Trophoblast cell (in vitro differentiated cells and primary cell): Measurements from ENCODE around the gene SMG6.
A peak's percentile ranks its signal among the peaks of the same experiment; 100 is the strongest.

Source experiments
- DNase-seq, 2 donors: peaks; one replicate each; pipeline ENCODE4 v3.0.0-alpha.2; 2016
- H2AFZ ChIP-seq: 2 replicates; pipeline ENCODE4 v1.6.1; 2013; ENCODE audit warnings: low read length, moderate library complexity, mild to moderate bottlenecking; ENCODE audit not compliant: insufficient read depth, poor library complexity
- H2AK5ac ChIP-seq: 2 replicates; pipeline ENCODE4 v1.6.1; 2013; ENCODE audit warnings: mild to moderate bottlenecking, low read length
- H2BK120ac ChIP-seq: 2 replicates; pipeline ENCODE4 v1.6.1; 2013; ENCODE audit warnings: low read length, mild to moderate bottlenecking, moderate library complexity; ENCODE audit not compliant: insufficient read depth, poor library complexity
- H2BK12ac ChIP-seq: 2 replicates; pipeline ENCODE4 v1.6.1; 2013; ENCODE audit warnings: mild to moderate bottlenecking, low read length, moderate library complexity
- H2BK5ac ChIP-seq: 2 replicates; pipeline ENCODE4 v1.6.1; 2013; ENCODE audit warnings: low read length, low read depth, moderate library complexity, mild to moderate bottlenecking; ENCODE audit not compliant: poor library complexity
- H3K14ac ChIP-seq: 2 replicates; pipeline ENCODE4 v1.6.1; 2013; ENCODE audit warnings: mild to moderate bottlenecking, low read length
- H3K18ac ChIP-seq: 2 replicates; pipeline ENCODE4 v1.6.1; 2013; ENCODE audit warnings: mild to moderate bottlenecking, low read length
- H3K23ac ChIP-seq: 2 replicates; pipeline ENCODE4 v1.6.1; 2013; ENCODE audit warnings: low read length
- H3K27ac ChIP-seq: 2 replicates; pipeline ENCODE4 v1.5.1; 2013; ENCODE audit warnings: low read depth, mild to moderate bottlenecking, inconsistent platforms, low read length, moderate library complexity
- H3K27me3 ChIP-seq: 2 replicates; pipeline ENCODE4 v1.6.1; 2013; ENCODE audit warnings: inconsistent platforms, mild to moderate bottlenecking, low read length, moderate library complexity; ENCODE audit not compliant: insufficient read depth
- H3K36me3 ChIP-seq, 2 experiments: 1 replicate in 1 of 2; 2 replicates in 1 of 2; pipeline ENCODE4 v1.6.1; 2013; ENCODE audit warnings: low read length in 2 of 2, mild to moderate bottlenecking in 2 of 2, moderate library complexity in 1 of 2; ENCODE audit not compliant: insufficient read depth in 2 of 2, control insufficient read depth in 1 of 2
- H3K4ac ChIP-seq: 2 replicates; pipeline ENCODE4 v1.6.1; 2013; ENCODE audit warnings: low read depth, mild to moderate bottlenecking, low read length, moderate library complexity
- H3K4me1 ChIP-seq, 2 experiments: 1 replicate in 1 of 2; 2 replicates in 1 of 2; pipeline ENCODE4 v1.6.1; 2013; ENCODE audit warnings: low read length in 2 of 2, mild to moderate bottlenecking in 2 of 2, moderate library complexity in 1 of 2; ENCODE audit not compliant: insufficient read depth in 2 of 2, control insufficient read depth in 1 of 2
- H3K4me2 ChIP-seq: 2 replicates; pipeline ENCODE4 v1.6.1; 2013; ENCODE audit warnings: inconsistent platforms, mild to moderate bottlenecking, low read length, moderate library complexity
- H3K4me3 ChIP-seq: 2 replicates; pipeline ENCODE4 v1.5.1; 2013; ENCODE audit warnings: mild to moderate bottlenecking, low read depth, low read length, inconsistent platforms
- H3K79me1 ChIP-seq: one replicate; pipeline ENCODE4 v1.6.1; 2013; ENCODE audit warnings: low read length
- H3K79me2 ChIP-seq: 2 replicates; pipeline ENCODE4 v1.6.1; 2013; ENCODE audit warnings: low read length, mild to moderate bottlenecking; ENCODE audit not compliant: control insufficient read depth, insufficient read depth, poor library complexity
- H3K9ac ChIP-seq: 2 replicates; pipeline ENCODE4 v1.6.1; 2013; ENCODE audit warnings: mild to moderate bottlenecking, low read length
- H3K9me3 ChIP-seq: 2 replicates; pipeline ENCODE4 v1.6.1; 2013; ENCODE audit warnings: low read depth, mild to moderate bottlenecking, control low read depth, inconsistent platforms, low read length; ENCODE audit not compliant: insufficient read depth
- H4K12ac ChIP-seq: 2 replicates; pipeline ENCODE4 v1.6.1; 2013; ENCODE audit warnings: low read depth, mild to moderate bottlenecking, low read length, moderate library complexity
- H4K8ac ChIP-seq: 2 replicates; pipeline ENCODE4 v1.6.1; 2013; ENCODE audit warnings: low read depth, mild to moderate bottlenecking, low read length, moderate library complexity
- H4K91ac ChIP-seq: one replicate; pipeline ENCODE4 v1.6.1; 2013; ENCODE audit warnings: low read depth, mild to moderate bottlenecking, low read length, moderate library complexity
- WGBS: extraction: QIAGEN DNeasy Blood & Tissue Kit; methylation state at CpG from one replicate; pipeline ENCODE4 v1.1.7; 2013; ENCODE audit warnings: missing lambda C conversion rate; ENCODE audit not compliant: insufficient read length, insufficient coverage; ENCODE audit errors: extremely low coverage; 5-methylcytosine and 5-hydroxymethylcytosine counted together

The SMG6 gene

DNA sequence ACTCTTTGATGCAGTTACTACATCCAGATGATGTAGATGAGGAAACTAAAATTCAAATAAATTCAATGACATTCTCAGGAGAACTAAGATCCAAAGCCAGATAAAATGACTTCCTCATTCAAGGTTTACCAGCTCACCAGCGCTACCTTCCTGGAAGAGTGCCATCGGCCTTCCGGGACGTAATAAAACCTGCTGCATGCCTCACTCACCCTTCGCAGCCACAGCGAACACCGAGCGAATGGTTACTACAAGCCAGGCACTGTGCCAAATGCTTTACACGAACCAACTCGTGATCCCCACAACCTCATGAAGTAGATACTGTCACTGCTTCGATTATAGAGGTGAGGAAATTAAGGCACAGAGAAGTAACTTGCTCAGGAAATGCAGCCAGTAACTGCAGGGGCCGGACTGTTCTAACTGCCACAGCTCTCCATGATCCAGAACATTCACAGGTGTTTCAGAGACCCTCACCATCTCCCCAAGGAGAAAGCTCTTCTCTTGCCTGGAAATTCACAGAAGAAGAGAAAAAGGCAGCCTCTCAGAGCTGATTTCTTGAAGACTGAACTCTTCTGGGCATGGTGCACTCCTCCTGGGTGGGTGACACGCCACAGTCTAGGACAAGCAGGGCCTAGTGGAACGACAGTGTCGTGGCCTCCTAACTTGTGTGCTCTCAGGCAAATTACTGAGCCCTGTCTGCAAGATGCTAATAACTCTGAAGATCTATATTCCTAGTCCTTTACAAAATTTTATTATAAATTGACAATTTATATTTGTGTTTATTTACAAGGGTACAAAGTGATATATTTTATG, 201.9 kb downstream of the SMG6 start:
- H3K27me3 ChIP-seq = no peaks in the 10 kb centered on the region
- H3K27ac ChIP-seq = no peak overlapping the region
- H3K9ac ChIP-seq = no peak overlapping the region
- no peak overlapping the region for H3K4me2 ChIP-seq
- H3K14ac ChIP-seq = no peak overlapping the region
- no peak overlapping the region for H2AK5ac ChIP-seq
- no peak overlapping the region for H2BK12ac ChIP-seq
- no peaks in the 10 kb centered on the region for H3K79me1 ChIP-seq
- H2BK120ac ChIP-seq = no peak overlapping the region
- peaks cover 2 to 5% of the 10 kb centered on the region in 2 experiments for H3K4me1 ChIP-seq
- H4K12ac ChIP-seq = no peak overlapping the region
- no CpG with 5 or more reads among the region's 15 CpGs for WGBS
- no peaks in the 10 kb centered on the region for H3K9me3 ChIP-seq
- no peak overlapping the region for H3K4ac ChIP-seq
- no peak overlapping the region for H3K4me3 ChIP-seq
- no peak overlapping the region for H3K23ac ChIP-seq
- H4K8ac ChIP-seq = no peak overlapping the region
- no peak overlapping the region for H2BK5ac ChIP-seq
- DNase-seq = peak in 1 of 2 donors; percentile 35
- H3K18ac ChIP-seq = no peak overlapping the region
- H4K91ac ChIP-seq = no peak overlapping the region
- no peak overlapping the region for H2AFZ ChIP-seq
- no peaks in the 10 kb centered on the region for H3K79me2 ChIP-seq
- H3K36me3 ChIP-seq = peaks cover 0 to 2% of the 10 kb centered on the region in 2 experiments

DNA sequence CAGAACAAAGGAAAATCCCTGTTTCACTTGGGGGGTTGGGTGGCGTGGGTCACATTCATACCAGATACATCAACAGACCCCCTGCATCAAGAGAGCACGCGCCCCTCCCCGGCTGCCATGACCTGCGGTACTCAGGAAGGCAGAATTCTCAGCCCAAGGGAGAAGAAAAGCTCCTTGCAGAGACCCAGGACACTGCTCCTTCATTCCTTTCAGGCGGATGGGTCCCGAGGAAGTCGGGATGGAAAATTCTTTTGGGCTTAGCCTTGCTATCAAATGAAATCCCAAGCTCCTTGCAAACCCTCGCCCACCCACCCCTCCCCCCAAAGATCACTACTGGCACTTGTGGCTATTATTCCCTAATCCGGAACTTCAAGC, 208.1 kb downstream of the SMG6 start:
- H4K12ac ChIP-seq = no peak overlapping the region
- no peaks in the 10 kb centered on the region for H3K79me2 ChIP-seq
- H3K4me1 ChIP-seq = peaks cover 2 to 9% of the 10 kb centered on the region in 2 experiments
- H3K4me3 ChIP-seq = no peak overlapping the region
- H3K27ac ChIP-seq = no peak overlapping the region
- no peak overlapping the region for H3K9ac ChIP-seq
- no peaks in the 10 kb centered on the region for H3K36me3 ChIP-seq
- no peak overlapping the region for H2AK5ac ChIP-seq
- peak overlapping the region; percentile 33 for H3K18ac ChIP-seq
- no peaks in the 10 kb centered on the region for H3K9me3 ChIP-seq
- DNase-seq = no peak
- no peak overlapping the region for H4K8ac ChIP-seq
- H3K4me2 ChIP-seq = no peak overlapping the region
- no peak overlapping the region for H2BK12ac ChIP-seq
- no peak overlapping the region for H4K91ac ChIP-seq
- WGBS = no CpG with 5 or more reads among the region's 10 CpGs
- H3K4ac ChIP-seq = no peak overlapping the region
- no peak overlapping the region for H2AFZ ChIP-seq
- no peak overlapping the region for H3K23ac ChIP-seq
- H2BK120ac ChIP-seq = no peak overlapping the region
- no peak overlapping the region for H3K14ac ChIP-seq
- no peaks in the 10 kb centered on the region for H3K27me3 ChIP-seq
- H3K79me1 ChIP-seq = no peaks in the 10 kb centered on the region
- no peak overlapping the region for H2BK5ac ChIP-seq

DNA sequence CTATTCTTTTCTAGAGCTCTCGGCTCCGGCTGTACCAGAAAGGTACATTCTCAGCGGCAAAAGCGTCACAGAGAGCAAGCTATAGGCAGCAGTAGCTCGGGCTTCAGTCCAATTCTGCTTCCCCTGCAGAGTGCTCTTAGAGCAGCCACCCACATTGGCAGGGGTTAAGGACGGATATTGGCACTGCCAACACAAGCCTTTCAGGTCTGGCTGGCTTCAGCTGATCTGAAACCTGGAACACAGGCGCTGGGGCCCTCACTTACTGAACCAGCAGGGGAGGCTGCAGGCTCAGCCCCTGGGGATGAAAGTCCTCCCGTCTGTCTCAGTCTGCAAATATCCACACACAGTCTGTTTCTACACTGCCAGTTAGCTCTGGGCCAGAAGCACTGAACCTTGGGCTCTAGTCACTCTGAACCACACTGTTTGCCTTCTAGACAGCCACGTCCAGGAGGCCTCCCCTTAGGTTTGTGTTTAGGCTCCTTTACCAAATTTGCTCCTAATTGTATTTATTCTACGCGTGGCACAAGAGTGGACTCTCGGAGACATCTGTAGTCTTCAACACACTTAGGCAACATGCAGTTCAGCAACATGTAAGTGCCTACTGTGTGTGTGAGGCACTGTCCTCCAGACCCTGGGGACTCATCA, 208.6 kb downstream of the SMG6 start:
- no peak overlapping the region for H4K12ac ChIP-seq
- no peak overlapping the region for H2BK120ac ChIP-seq
- no peak overlapping the region for H2BK5ac ChIP-seq
- no peak overlapping the region for H2AFZ ChIP-seq
- no CpG with 5 or more reads among the region's 12 CpGs for WGBS
- H3K79me1 ChIP-seq = no peaks in the 10 kb centered on the region
- no peaks in the 10 kb centered on the region for H3K79me2 ChIP-seq
- H3K14ac ChIP-seq = no peak overlapping the region
- no peak overlapping the region for H3K27ac ChIP-seq
- H3K27me3 ChIP-seq = no peaks in the 10 kb centered on the region
- H2AK5ac ChIP-seq = no peak overlapping the region
- peaks cover 2 to 12% of the 10 kb centered on the region in 2 experiments for H3K4me1 ChIP-seq
- peak; percentile 67 to 72 for DNase-seq
- H3K18ac ChIP-seq = peak overlapping the region; percentile 33
- no peaks in the 10 kb centered on the region for H3K36me3 ChIP-seq
- no peak overlapping the region for H4K91ac ChIP-seq
- H3K4me2 ChIP-seq = no peak overlapping the region
- no peak overlapping the region for H3K9ac ChIP-seq
- no peak overlapping the region for H3K23ac ChIP-seq
- no peak overlapping the region for H3K4ac ChIP-seq
- H3K4me3 ChIP-seq = no peak overlapping the region
- no peak overlapping the region for H4K8ac ChIP-seq
- no peak overlapping the region for H2BK12ac ChIP-seq
- no peaks in the 10 kb centered on the region for H3K9me3 ChIP-seq

DNA sequence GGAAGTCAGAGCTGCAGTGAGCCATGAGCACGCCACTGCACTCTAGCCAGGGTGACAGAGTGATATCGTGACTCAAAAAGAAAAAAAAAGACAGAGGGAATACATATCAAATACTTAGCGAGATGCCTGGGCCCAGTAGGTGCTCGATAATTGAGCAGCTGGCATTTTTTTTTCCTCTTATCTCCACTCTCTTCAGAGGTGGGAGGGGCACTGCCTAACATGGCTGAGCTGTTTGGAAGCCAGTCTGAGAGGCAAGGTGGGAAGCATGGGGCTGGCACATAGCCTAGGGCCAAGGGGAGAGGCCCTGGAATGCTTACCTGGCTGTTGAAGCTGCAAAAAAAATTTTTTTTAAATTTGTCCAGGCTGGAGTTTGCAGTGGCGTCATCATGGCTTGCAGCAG, 210.2 kb downstream of the SMG6 start:
- Histone ChIP-seq H2BK12ac (no peak overlapping the region), H2BK120ac (no peak overlapping the region), H3K79me1 (no peaks in the 10 kb centered on the region), H3K4me1 (peaks cover 5 to 17% of the 10 kb centered on the region in 2 experiments), H2BK5ac (no peak overlapping the region), H3K27ac (no peak overlapping the region), H3K23ac (no peak overlapping the region), H3K79me2 (no peaks in the 10 kb centered on the region), H3K4ac (no peak overlapping the region), H4K91ac (no peak overlapping the region), H3K14ac (no peak overlapping the region), H4K12ac (no peak overlapping the region), H2AFZ (no peak overlapping the region), H3K4me2 (no peak overlapping the region), H3K36me3 (no peaks in the 10 kb centered on the region), H4K8ac (no peak overlapping the region), H3K27me3 (no peaks in the 10 kb centered on the region), H3K4me3 (no peak overlapping the region), H2AK5ac (no peak overlapping the region), H3K18ac (no peak overlapping the region), H3K9ac (no peak overlapping the region), H3K9me3 (no peaks in the 10 kb centered on the region)
- DNase-seq = peak; percentile 94 to 98
- WGBS = no CpG with 5 or more reads among the region's 5 CpGs
